ENCODE data around the gene ADAM23. TPM values are rescaled to one million over a fixed set of nuclear protein-coding genes. Genes with fewer than 3 reads are reported as not detected.

The ADAM23 gene, protein sequence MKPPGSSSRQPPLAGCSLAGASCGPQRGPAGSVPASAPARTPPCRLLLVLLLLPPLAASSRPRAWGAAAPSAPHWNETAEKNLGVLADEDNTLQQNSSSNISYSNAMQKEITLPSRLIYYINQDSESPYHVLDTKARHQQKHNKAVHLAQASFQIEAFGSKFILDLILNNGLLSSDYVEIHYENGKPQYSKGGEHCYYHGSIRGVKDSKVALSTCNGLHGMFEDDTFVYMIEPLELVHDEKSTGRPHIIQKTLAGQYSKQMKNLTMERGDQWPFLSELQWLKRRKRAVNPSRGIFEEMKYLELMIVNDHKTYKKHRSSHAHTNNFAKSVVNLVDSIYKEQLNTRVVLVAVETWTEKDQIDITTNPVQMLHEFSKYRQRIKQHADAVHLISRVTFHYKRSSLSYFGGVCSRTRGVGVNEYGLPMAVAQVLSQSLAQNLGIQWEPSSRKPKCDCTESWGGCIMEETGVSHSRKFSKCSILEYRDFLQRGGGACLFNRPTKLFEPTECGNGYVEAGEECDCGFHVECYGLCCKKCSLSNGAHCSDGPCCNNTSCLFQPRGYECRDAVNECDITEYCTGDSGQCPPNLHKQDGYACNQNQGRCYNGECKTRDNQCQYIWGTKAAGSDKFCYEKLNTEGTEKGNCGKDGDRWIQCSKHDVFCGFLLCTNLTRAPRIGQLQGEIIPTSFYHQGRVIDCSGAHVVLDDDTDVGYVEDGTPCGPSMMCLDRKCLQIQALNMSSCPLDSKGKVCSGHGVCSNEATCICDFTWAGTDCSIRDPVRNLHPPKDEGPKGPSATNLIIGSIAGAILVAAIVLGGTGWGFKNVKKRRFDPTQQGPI
- total RNA-seq, result 6.3 and 11.1 TPM in 2 replicates

GRCh38 chr2:206442833-206443734 lies at the start of gene ADAM23:
Gene ADAM23 (plus strand): TSS chr2:206443532. CDS start chr2:206443867, 335 bp downstream.

DNA sequence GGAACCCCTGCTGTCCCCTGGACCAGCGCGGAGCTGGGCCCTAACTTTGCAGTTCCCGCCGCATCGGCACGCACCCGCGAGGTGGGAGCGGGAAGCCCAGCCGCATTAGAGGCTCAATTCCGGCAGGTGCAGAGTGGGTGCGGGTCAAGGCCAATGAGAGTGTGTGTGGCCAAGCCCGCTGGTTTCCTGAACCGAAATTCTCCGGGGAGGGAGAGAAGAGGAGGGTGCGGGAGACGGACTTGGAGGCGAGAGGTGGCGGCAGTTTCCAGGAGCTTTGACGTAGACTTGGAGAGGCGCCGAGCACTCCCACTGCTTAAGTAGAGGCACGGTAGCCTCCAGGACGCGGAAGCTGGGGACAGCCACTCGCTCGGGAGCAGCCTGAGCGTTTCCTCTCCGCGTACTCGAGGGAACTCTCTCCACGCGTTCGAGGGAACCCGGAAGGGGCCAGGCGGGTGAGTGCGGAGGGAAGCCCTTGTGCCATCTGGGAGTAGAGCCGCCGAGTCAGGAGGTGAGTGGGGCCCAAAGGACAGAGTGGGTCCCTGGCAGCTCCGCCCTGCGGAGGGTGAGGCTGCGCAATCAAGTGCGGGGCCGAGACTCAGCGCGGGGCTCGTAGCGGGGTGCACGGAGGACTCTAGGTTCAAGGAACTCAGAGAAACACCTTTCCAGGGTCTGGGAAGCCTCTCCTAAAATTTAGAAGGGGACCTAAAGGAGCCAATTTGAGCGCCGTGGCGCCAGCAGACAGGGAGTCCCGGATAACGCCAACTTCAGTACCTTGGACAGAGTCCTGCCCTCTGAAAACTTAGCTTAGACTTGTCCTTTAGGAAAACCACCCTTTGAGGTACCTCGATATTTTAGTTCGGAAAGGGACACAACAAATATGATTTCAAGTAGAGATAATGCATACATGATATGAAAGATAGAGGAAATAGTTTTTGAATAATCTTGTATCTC lies 199.0 kb downstream of the ADAM23 start, which contains the start of gene FAM237A:
TSS of gene FAM237A (plus strand) at position 413 of the 951 bp plus-strand sequence. CDS start 1,750 bp downstream, outside the sequence.

Other genes starting within 250 kb of the ADAM23 start
- 6.2 and 7.6 TPM in 2 replicates for gene ZDBF2, start 168.9 kb upstream of the ADAM23 start, total RNA-seq
- gene FAM237A, start 199.0 kb downstream of the ADAM23 start, total RNA-seq, result not detected in 2 replicates

Measured in bronchial smooth muscle cell (primary cell).